Dedifferentiated amniotic fluid mesenchymal stem cell (primary cell): ENCODE data around the gene HELZ2.

Experiments
- DNase-seq: peaks from one replicate; pipeline ENCODE4 v3.0.0-alpha.2; 2016; ENCODE audit errors: extremely low spot score

The HELZ2 gene

GRCh38 chr20:63597651-63598478, 23.8 kb upstream of the HELZ2 start:
- no peak for DNase-seq

GRCh38 chr20:63596423-63596822, 22.4 kb upstream of the HELZ2 start:
- DNase-seq, result no peak

GRCh38 chr20:63595416-63596127, 21.5 kb upstream of the HELZ2 start:
- no peak for DNase-seq

GRCh38 chr20:63594043-63594561, 20.1 kb upstream of the HELZ2 start:
- no peak for DNase-seq

GRCh38 chr20:63592661-63593060, 18.6 kb upstream of the HELZ2 start:
- DNase-seq, result no peak

GRCh38 chr20:63591786-63592355, 17.8 kb upstream of the HELZ2 start:
- no peak for DNase-seq

GRCh38 chr20:63591147-63591533, 17.1 kb upstream of the HELZ2 start:
- no peak for DNase-seq

- DNase-seq, result no peak
These were observed 16.4 kb upstream of the HELZ2 start for GRCh38 chr20:63590218-63591146.

GRCh38 chr20:63589261-63590217, 15.5 kb upstream of the HELZ2 start:
- no peak for DNase-seq

GRCh38 chr20:63588641-63589041, 14.6 kb upstream of the HELZ2 start:
- DNase-seq, result no peak

- DNase-seq, result no peak
These were observed 13.9 kb upstream of the HELZ2 start for GRCh38 chr20:63587776-63588591.

GRCh38 chr20:63587256-63587655, 13.2 kb upstream of the HELZ2 start:
- DNase-seq, result no peak

GRCh38 chr20:63586797-63587196, 12.8 kb upstream of the HELZ2 start:
- no peak for DNase-seq

GRCh38 chr20:63585616-63586565, 11.9 kb upstream of the HELZ2 start:
- DNase-seq, result no peak

GRCh38 chr20:63582382-63583063, 8.5 kb upstream of the HELZ2 start:
- no peak for DNase-seq

- DNase-seq, result no peak
These were observed 6.9 kb upstream of the HELZ2 start for GRCh38 chr20:63580796-63581461.

GRCh38 chr20:63579017-63579694, 5.1 kb upstream of the HELZ2 start:
- no peak for DNase-seq
